ENCODE measurements around the gene TMEM270. TPM values are rescaled to one million over a fixed set of nuclear protein-coding genes. Genes with fewer than 3 reads are reported as not detected.

Gene TMEM270
- total and polyA plus RNA-seq, 2 of the 8 experiments (the other 6 are each of a cell fraction or from before 2014, with no cell fraction given) = 0.26 TPM; not detected in 1

GRCh38 chr7:73887762-73888161 lies 26.8 kb downstream of the TMEM270 start:
- no peak overlapping the region for H2BK20ac ChIP-seq (ENCODE audit: low read length)
- H3K4me1 ChIP-seq (replicated peaks in 1 of 4; ENCODE audit: control insufficient read depth in 3 of 4, insufficient read depth in 4 of 4, low read length in 3 of 4) = peaks cover 0 to 4% (median 0%) of the 10 kb centered on the region in 4 experiments; a peak in 3 of 7 replicates
- H3K18ac ChIP-seq (ENCODE audit: extremely low read depth, low read length) = no peak overlapping the region; the same call in 1 of the 2 replicates
- no peaks in the 10 kb centered on the region for H3K9me3 ChIP-seq (ENCODE audit: insufficient read depth in 2 of 2, low read depth in 1 of 2, low read length in 1 of 2)
- ChIA-PET POLR2A (ENCODE audit: partially characterized antibody) (interaction anchor here (0.6 kb wide), 1 partner anchor 302 kb away, joined by 3 read pairs; no protein-coding TSS in a partner anchor), CTCF (ENCODE audit: partially characterized antibody) (interaction anchor here (0.8 to 1.5 kb wide), 4 partner anchors 14 to 136 kb away, joined by 3 to 6 read pairs (median 4); no protein-coding TSS in a partner anchor)
- no peak overlapping the region for H3K4me3 ChIP-seq (ENCODE audit: extremely low read depth in 1 of 4, insufficient read depth in 2 of 4, low read depth in 3 of 4, low read length in 4 of 4)
- no peak overlapping the region for H2BK120ac ChIP-seq (replicated peaks; ENCODE audit: low read depth, low read length)
- WGBS, 2 experiments (ENCODE audit: extremely low coverage in 1 of 2, insufficient coverage in 1 of 2, insufficient read length in 1 of 2, insufficient replicate concordance in 2 of 2, low coverage in 1 of 2, low lambda C conversion rate in 2 of 2, missing lambda C conversion rate in 1 of 2) = 82% methylated on average over 5 of the region's 5 CpGs; no CpG with 5 or more reads in 1 of the 2 experiments
- H3K4me2 ChIP-seq (ENCODE audit: insufficient read depth in 1 of 2, low read depth in 2 of 2, low read length in 2 of 2) = no peak overlapping the region
- no peaks in the 10 kb centered on the region for H4K20me1 ChIP-seq (replicated peaks in 1 of 2; ENCODE audit: control insufficient read depth in 1 of 2, insufficient read depth in 2 of 2, low read length in 2 of 2)
- H3K4ac ChIP-seq (replicated peaks; ENCODE audit: insufficient read length, low read depth, low read length) = no peak overlapping the region
- H2AK5ac ChIP-seq (ENCODE audit: low read depth, low read length) = peak overlapping the region; percentile 65; the same call in 1 of the 2 replicates
- no peaks in the 10 kb centered on the region for H3K36me3 ChIP-seq (ENCODE audit: control insufficient read depth in 2 of 4, insufficient read depth in 4 of 4, low read length in 3 of 4)
- no peak overlapping the region for H2BK15ac ChIP-seq (ENCODE audit: low read length)
- FAIRE-seq (no peak), DNase-seq (ENCODE audit: low read depth in 1 of 2, low spot score in 2 of 2) (no peak)
- H3K9ac ChIP-seq (replicated peaks in 1 of 4; ENCODE audit: extremely low read depth in 1 of 4, low read depth in 3 of 4, low read length in 3 of 4) = no peak overlapping the region
- H3K79me2 ChIP-seq (ENCODE audit: control insufficient read depth in 1 of 2, insufficient read depth in 2 of 2, low read length in 2 of 2) = no peaks in the 10 kb centered on the region
- no peak overlapping the region for H2BK12ac ChIP-seq (ENCODE audit: low read depth, low read length)
- H3K27ac ChIP-seq (ENCODE audit: low read depth, low read length) = no peak overlapping the region; the same call in 1 of the 2 replicates
- peak overlapping the region; percentile 30 for H4K91ac ChIP-seq (replicated peaks; ENCODE audit: insufficient read length, low read length)
- H2AFZ ChIP-seq (ENCODE audit: low read length) = no peak overlapping the region
- H3K14ac ChIP-seq (ENCODE audit: insufficient read length) = no peak overlapping the region
- H3K23me2 ChIP-seq (ENCODE audit: low read depth, low read length) = no peaks in the 10 kb centered on the region
- no peaks in the 10 kb centered on the region for H3K79me1 ChIP-seq (ENCODE audit: low read depth, low read length)
- H4K5ac ChIP-seq (ENCODE audit: insufficient read length, low read depth, low read length) = no peak overlapping the region
- no peak overlapping the region for H4K8ac ChIP-seq (ENCODE audit: extremely low read depth, insufficient read depth, low read length)
- H2BK5ac ChIP-seq (ENCODE audit: low read depth, low read length) = no peak overlapping the region
- no peaks in the 10 kb centered on the region for H3K27me3 ChIP-seq (replicated peaks in 1 of 4; ENCODE audit: control insufficient read depth in 3 of 4, extremely low read depth in 1 of 4, insufficient read depth in 3 of 4, low read length in 3 of 4)
- H3K23ac ChIP-seq (ENCODE audit: insufficient read length) = no peak overlapping the region
- H3K56ac ChIP-seq (replicated peaks; ENCODE audit: insufficient read length, low read depth, low read length) = no peak overlapping the region
- TF ChIP-seq ATF2 (IDR thresholded peaks at IDR 0.05; ENCODE audit: low read length) (no peak), SIRT6 (IDR thresholded peaks at IDR 0.05; ENCODE audit: low read length) (no peak), MAFK (IDR thresholded peaks at IDR 0.05; ENCODE audit: low read depth, low read length) (no peak), ATF3 (IDR thresholded peaks at IDR 0.05; ENCODE audit: insufficient read depth, low read depth, low read length) (no peak), SP1 (IDR thresholded peaks at IDR 0.05; ENCODE audit: low read depth, low read length) (no peak), EZH2 (IDR thresholded peaks at IDR 0.05; ENCODE audit: low read depth, low read length, severe bottlenecking) (no peak), JUND (IDR thresholded peaks at IDR 0.05; ENCODE audit: low read length) (no peak), CTCF (IDR thresholded peaks at IDR 0.05; ENCODE audit: control extremely low read depth in 1 of 3, insufficient read depth in 1 of 3, low read depth in 1 of 3, low read length in 3 of 3) (no peak), TAF7 (optimal IDR thresholded peaks at IDR 0.05; ENCODE audit: borderline replicate concordance, low read depth, low read length) (no peak)
